CD4-positive, alpha-beta T cell (primary cell): ENCODE data around the gene ADGRL3. TPM values are rescaled to one million over a fixed set of nuclear protein-coding genes. Genes with fewer than 3 reads are reported as not detected.

ENCODE experiments used
- ATAC-seq: fragments of 200-7000 bp; cut with Tn5 transposase; one replicate; pipeline ENCODE4 v1.10.0; 2022; ENCODE audit warnings: mild to moderate bottlenecking; ENCODE audit not compliant: poor library complexity
- CTCF ChIA-PET: fragments of 350-600 bp; sonication (Branson Sonifier 250); formaldehyde crosslinking; loops from one replicate; lab custom pipeline; 2021; ENCODE audit warnings: antibody characterized with exemption, inconsistent platforms; lab: Charles Lee
- POLR2A ChIA-PET: fragments of 350-600 bp; sonication (Branson Sonifier 250); formaldehyde crosslinking; loops from one replicate; lab custom pipeline; 2021; ENCODE audit warnings: antibody characterized with exemption, inconsistent platforms; lab: Charles Lee
- DNase-seq, 14 experiments: peaks; one replicate each; pipeline ENCODE4 v3.0.0-alpha.2; 2013 to 2020; ENCODE audit warnings: mixed read lengths in 2 of 14
- H3K27ac ChIP-seq, 2 donors: one replicate each; pipeline versions ENCODE4 v1.5.1 to v1.7.0; 2013; ENCODE audit warnings: low read length in 2 of 2, low read depth in 1 of 2, mild to moderate bottlenecking in 1 of 2
- H3K27me3 ChIP-seq, 2 experiments: 1 replicate in 1 of 2; 2 replicates in 1 of 2; pipeline versions ENCODE4 v1.6.1 to v1.7.0; 2013; ENCODE audit warnings: low read length in 2 of 2, control low read depth in 1 of 2, mild to moderate bottlenecking in 1 of 2, moderate library complexity in 1 of 2; ENCODE audit not compliant: insufficient read depth in 2 of 2, control insufficient read depth in 1 of 2
- H3K36me3 ChIP-seq: one replicate; pipeline ENCODE4 v1.6.1; 2013; ENCODE audit warnings: low read length, control low read depth; ENCODE audit not compliant: insufficient read depth
- H3K4me1 ChIP-seq: one replicate; pipeline ENCODE4 v1.6.1; 2013; ENCODE audit warnings: low read length, control low read depth; ENCODE audit not compliant: insufficient read depth
- H3K4me3 ChIP-seq: one replicate; pipeline ENCODE4 v1.5.1; 2013; ENCODE audit warnings: mild to moderate bottlenecking, low read length, moderate library complexity
- H3K9me3 ChIP-seq, 2 experiments: 1 replicate in 1 of 2; 2 replicates in 1 of 2; pipeline versions ENCODE4 v1.6.1 to v1.7.0; 2013; ENCODE audit warnings: low read length in 2 of 2, mild to moderate bottlenecking in 2 of 2, control low read depth in 1 of 2, moderate library complexity in 1 of 2; ENCODE audit not compliant: control insufficient read depth in 1 of 2, insufficient read depth in 1 of 2
- H3K27ac Mint-ChIP-seq: one replicate; pipeline ENCODE4 v1.8.0; 2020; ENCODE audit warnings: mixed read lengths
- H3K27me3 Mint-ChIP-seq: one replicate; pipeline ENCODE4 v1.8.0; 2021; ENCODE audit warnings: mixed read lengths
- H3K36me3 Mint-ChIP-seq: one replicate; pipeline ENCODE4 v1.8.0; 2021; ENCODE audit warnings: low read depth, mixed read lengths
- H3K4me1 Mint-ChIP-seq: one replicate; pipeline ENCODE4 v1.8.0; 2021; ENCODE audit warnings: low read depth, mixed read lengths
- H3K4me3 Mint-ChIP-seq: one replicate; pipeline ENCODE4 v1.8.0; 2020; ENCODE audit warnings: mild to moderate bottlenecking, mixed read lengths
- H3K9me3 Mint-ChIP-seq: one replicate; pipeline ENCODE4 v1.8.0; 2020; ENCODE audit warnings: mixed read lengths
- intact Hi-C, 2 experiments: fragments of 100-400 bp; cut with DNase I in 1 of 2; cut with micrococcal nuclease in 1 of 2; formaldehyde crosslinking; loops; one replicate each; pipeline versions ENCODE4 v1.15.1 to v1.9.0; 2023 to 2025; cut with DNase I, micrococcal nuclease
- total RNA-seq, 174 experiments: library from RNA in 2 of 174; stranded (reverse) in 2 of 174; gene quantifications; one replicate each; pipeline ENCODE4 v1.2.3 and lab custom pipeline; 2021 to 2026
- TF ChIP-seq, protein P1 (sequence below): fragments of 200-600 bp; IDR thresholded peaks from one replicate; pipeline ENCODE4 v1.8.0; 2022; ENCODE audit warnings: antibody characterized with exemption, mild to moderate bottlenecking

ADGRL3 gene
- total RNA-seq, 2 experiments from 2014 or later: not detected

DNA sequence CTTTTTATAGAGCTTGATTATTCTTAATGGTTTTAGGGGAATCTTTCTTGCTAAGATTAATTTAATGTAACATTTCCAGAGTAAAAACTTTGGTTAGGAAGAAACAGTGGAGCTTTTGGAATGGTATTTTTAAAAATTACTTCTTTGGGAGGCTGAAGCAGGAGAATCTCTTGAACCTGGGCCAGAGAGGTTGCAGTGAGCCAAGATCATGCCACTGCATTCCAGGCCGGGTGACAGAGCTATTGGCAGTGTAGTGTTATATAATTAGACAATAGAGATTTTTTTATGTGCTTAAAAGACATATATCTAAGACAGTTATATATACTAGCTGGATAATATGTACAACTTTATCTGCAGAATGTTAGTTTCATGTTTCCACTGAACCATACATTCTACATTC lies 585.6 kb downstream of the ADGRL3 start:
- Histone ChIP-seq H3K27ac (no peak overlapping the region), H3K4me3 (no peak overlapping the region), H3K4me1 (no peaks in the 10 kb centered on the region), H3K36me3 (no peaks in the 10 kb centered on the region), H3K9me3 (peaks cover 0 to 5% of the 10 kb centered on the region in 2 experiments), H3K27me3 (no peaks in the 10 kb centered on the region)
- DNase-seq (no peak), ATAC-seq (no peak)
- H3K4me3 Mint-ChIP-seq: no peak overlapping the region
- H3K36me3 Mint-ChIP-seq: no peaks in the 10 kb centered on the region
- TF ChIP-seq, protein P1, sequence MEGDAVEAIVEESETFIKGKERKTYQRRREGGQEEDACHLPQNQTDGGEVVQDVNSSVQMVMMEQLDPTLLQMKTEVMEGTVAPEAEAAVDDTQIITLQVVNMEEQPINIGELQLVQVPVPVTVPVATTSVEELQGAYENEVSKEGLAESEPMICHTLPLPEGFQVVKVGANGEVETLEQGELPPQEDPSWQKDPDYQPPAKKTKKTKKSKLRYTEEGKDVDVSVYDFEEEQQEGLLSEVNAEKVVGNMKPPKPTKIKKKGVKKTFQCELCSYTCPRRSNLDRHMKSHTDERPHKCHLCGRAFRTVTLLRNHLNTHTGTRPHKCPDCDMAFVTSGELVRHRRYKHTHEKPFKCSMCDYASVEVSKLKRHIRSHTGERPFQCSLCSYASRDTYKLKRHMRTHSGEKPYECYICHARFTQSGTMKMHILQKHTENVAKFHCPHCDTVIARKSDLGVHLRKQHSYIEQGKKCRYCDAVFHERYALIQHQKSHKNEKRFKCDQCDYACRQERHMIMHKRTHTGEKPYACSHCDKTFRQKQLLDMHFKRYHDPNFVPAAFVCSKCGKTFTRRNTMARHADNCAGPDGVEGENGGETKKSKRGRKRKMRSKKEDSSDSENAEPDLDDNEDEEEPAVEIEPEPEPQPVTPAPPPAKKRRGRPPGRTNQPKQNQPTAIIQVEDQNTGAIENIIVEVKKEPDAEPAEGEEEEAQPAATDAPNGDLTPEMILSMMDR: no peak
- ChIA-PET CTCF (no interaction called here), POLR2A (no interaction called here)
- H3K9me3 Mint-ChIP-seq: no peaks in the 10 kb centered on the region
- intact Hi-C loops: no loop called here
- H3K4me1 Mint-ChIP-seq: no peaks in the 10 kb centered on the region
- no peaks in the 10 kb centered on the region for H3K27me3 Mint-ChIP-seq
- H3K27ac Mint-ChIP-seq: no peak overlapping the region

DNA sequence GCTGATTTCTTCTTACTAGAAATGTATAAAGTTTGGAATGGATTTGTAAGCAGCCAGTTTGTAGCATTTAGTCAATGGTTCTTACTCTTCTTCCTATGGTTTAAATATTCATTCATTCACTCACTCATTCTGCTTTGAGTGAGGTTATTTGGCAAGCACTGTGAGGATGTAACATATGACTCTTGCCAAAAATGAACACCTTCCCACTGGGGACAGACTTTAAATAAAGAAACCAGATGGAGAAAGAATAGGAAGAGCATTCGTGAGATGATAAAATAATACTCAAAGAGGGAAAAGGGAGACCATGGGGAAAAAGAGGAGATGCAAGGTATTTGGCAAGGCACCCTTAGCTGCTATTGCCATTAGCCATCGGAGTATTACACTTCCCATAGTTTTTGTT lies 586.1 kb downstream of the ADGRL3 start:
- intact Hi-C loops: no loop called here
- Mint-ChIP-seq H3K4me3 (no peak overlapping the region), H3K9me3 (no peaks in the 10 kb centered on the region), H3K36me3 (no peaks in the 10 kb centered on the region), H3K27ac (no peak overlapping the region), H3K27me3 (no peaks in the 10 kb centered on the region), H3K4me1 (no peaks in the 10 kb centered on the region)
- peaks cover under 1 to 5% of the 10 kb centered on the region in 2 experiments for H3K9me3 ChIP-seq
- ChIA-PET CTCF (no interaction called here), POLR2A (no interaction called here)
- DNase-seq (no peak), ATAC-seq (no peak)
- H3K4me1 ChIP-seq: no peaks in the 10 kb centered on the region
- H3K36me3 ChIP-seq: no peaks in the 10 kb centered on the region
- no peak overlapping the region for H3K27ac ChIP-seq
- no peak overlapping the region for H3K4me3 ChIP-seq
- TF ChIP-seq, protein P1: no peak
- no peaks in the 10 kb centered on the region for H3K27me3 ChIP-seq

DNA sequence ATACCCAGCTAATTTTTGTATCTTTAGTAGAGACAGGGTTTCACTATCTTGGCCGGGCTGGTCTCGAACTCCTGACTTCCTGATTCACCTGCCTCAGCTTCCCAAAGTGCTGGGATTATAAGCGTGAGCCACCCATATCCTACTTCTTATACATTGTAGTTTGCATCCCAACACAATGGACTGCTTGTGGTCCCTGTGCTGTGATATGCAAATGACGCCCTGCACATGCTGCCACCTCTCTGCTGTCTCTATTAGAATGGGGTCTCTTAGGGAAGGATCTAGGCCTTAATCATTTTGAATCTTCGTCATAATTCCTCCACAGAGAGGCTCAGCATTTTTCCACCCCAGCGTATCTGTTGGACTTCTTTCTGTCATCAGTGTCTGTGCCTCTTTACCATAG lies 595.9 kb downstream of the ADGRL3 start:
- no peaks in the 10 kb centered on the region for H3K36me3 Mint-ChIP-seq
- POLR2A ChIA-PET: no interaction called here
- TF ChIP-seq, protein P1: no peak
- H3K4me1 Mint-ChIP-seq: no peaks in the 10 kb centered on the region
- intact Hi-C loops: no loop called here
- H3K9me3 Mint-ChIP-seq: peaks cover 13% of the 10 kb centered on the region
- H3K27ac ChIP-seq: no peak overlapping the region
- no peaks in the 10 kb centered on the region for H3K36me3 ChIP-seq
- no peaks in the 10 kb centered on the region for H3K27me3 ChIP-seq
- no peaks in the 10 kb centered on the region for H3K27me3 Mint-ChIP-seq
- no peak overlapping the region for H3K4me3 Mint-ChIP-seq
- ATAC-seq: no peak
- no peaks in the 10 kb centered on the region for H3K4me1 ChIP-seq
- DNase-seq: no peak
- H3K4me3 ChIP-seq: no peak overlapping the region
- peaks cover 5 to 7% of the 10 kb centered on the region in 2 experiments for H3K9me3 ChIP-seq
- H3K27ac Mint-ChIP-seq: no peak overlapping the region
- CTCF ChIA-PET: no interaction called here
